Measurements from ENCODE around the gene FAAH2.
"Not testable (repeated sequence)": the region's sequence is repeated elsewhere in the genome, so short reads cannot be mapped to it uniquely, and the experiment has no call there.

Gene FAAH2

GRCh38 chrX:57286507-57287251, at the start of gene FAAH2:
FAAH2 (plus strand) TSS chrX:57286706; CDS start chrX:57286826, 120 bp downstream.
- no peak for DNase-seq (ENCODE audit: low spot score)

- no peak for DNase-seq (ENCODE audit: low spot score)
Measured at GRCh38 chrX:57241967-57242366, 44.5 kb upstream of the FAAH2 start.

- DNase-seq (ENCODE audit: low spot score) = no peak
Measured at GRCh38 chrX:57251965-57252364, 34.5 kb upstream of the FAAH2 start.

GRCh38 chrX:57265126-57265525, 21.4 kb upstream of the FAAH2 start:
- DNase-seq (ENCODE audit: low spot score) = no peak

GRCh38 chrX:57266275-57266674, 20.2 kb upstream of the FAAH2 start:
- DNase-seq (ENCODE audit: low spot score) = no peak

GRCh38 chrX:57266871-57267270, 19.6 kb upstream of the FAAH2 start:
- no peak for DNase-seq (ENCODE audit: low spot score)

GRCh38 chrX:57267308-57267707, 19.2 kb upstream of the FAAH2 start:
- DNase-seq (ENCODE audit: low spot score) = no peak

GRCh38 chrX:57270980-57271379, 15.5 kb upstream of the FAAH2 start:
- no peak for DNase-seq (ENCODE audit: low spot score)

- DNase-seq (ENCODE audit: low spot score) = no peak
Measured at GRCh38 chrX:57282568-57282967, 3.9 kb upstream of the FAAH2 start.

- no peak for DNase-seq (ENCODE audit: low spot score)
Measured at GRCh38 chrX:57285001-57285400, 1.5 kb upstream of the FAAH2 start.

- DNase-seq (ENCODE audit: low spot score) = no peak
Measured at GRCh38 chrX:57289089-57289488, 2.6 kb downstream of the FAAH2 start.

GRCh38 chrX:57294961-57295360, 8.5 kb downstream of the FAAH2 start:
- DNase-seq (ENCODE audit: low spot score) = no peak

- DNase-seq (ENCODE audit: low spot score) = not testable (repeated sequence)
Measured at GRCh38 chrX:57295679-57296078, 9.2 kb downstream of the FAAH2 start.

- no peak for DNase-seq (ENCODE audit: low spot score)
Measured at GRCh38 chrX:57313583-57314215, 27.2 kb downstream of the FAAH2 start.

- no peak for DNase-seq (ENCODE audit: low spot score)
Measured at GRCh38 chrX:57329008-57329407, 42.5 kb downstream of the FAAH2 start.

GRCh38 chrX:57335790-57336189, 49.3 kb downstream of the FAAH2 start:
- DNase-seq (ENCODE audit: low spot score) = not testable (repeated sequence)

GRCh38 chrX:57353472-57354132, 67.1 kb downstream of the FAAH2 start:
- no peak for DNase-seq (ENCODE audit: low spot score)

- DNase-seq (ENCODE audit: low spot score) = no peak
Measured at GRCh38 chrX:57364145-57364544, 77.6 kb downstream of the FAAH2 start.

GRCh38 chrX:57366430-57366829, 79.9 kb downstream of the FAAH2 start:
- DNase-seq (ENCODE audit: low spot score) = no peak

GRCh38 chrX:57367649-57368048, 81.1 kb downstream of the FAAH2 start:
- no peak for DNase-seq (ENCODE audit: low spot score)

- no peak for DNase-seq (ENCODE audit: low spot score)
Measured at GRCh38 chrX:57368158-57368557, 81.7 kb downstream of the FAAH2 start.

GRCh38 chrX:57379296-57379695, 92.8 kb downstream of the FAAH2 start:
- DNase-seq (ENCODE audit: low spot score) = no peak
